Erythroblast (primary cell): ENCODE data around the gene HOGA1.
A peak's percentile ranks its signal among the peaks of the same experiment; 100 is the strongest.

ENCODE experiments used
- DNase-seq, 2 experiments: peaks; one replicate each; lab custom pipeline; 2025; lab: John Stamatoyannopoulos, UW
- GATA1 ChIP-seq: IDR thresholded peaks from 2 replicates; pipeline ENCODE4 v1.6.1; 2011; ENCODE audit warnings: low read depth, mild to moderate bottlenecking, control low read depth, low read length, moderate library complexity
- POLR2A ChIP-seq: IDR thresholded peaks from 2 replicates; pipeline ENCODE4 v1.6.1; 2011; ENCODE audit warnings: mild to moderate bottlenecking, low read length

Gene HOGA1

DNA sequence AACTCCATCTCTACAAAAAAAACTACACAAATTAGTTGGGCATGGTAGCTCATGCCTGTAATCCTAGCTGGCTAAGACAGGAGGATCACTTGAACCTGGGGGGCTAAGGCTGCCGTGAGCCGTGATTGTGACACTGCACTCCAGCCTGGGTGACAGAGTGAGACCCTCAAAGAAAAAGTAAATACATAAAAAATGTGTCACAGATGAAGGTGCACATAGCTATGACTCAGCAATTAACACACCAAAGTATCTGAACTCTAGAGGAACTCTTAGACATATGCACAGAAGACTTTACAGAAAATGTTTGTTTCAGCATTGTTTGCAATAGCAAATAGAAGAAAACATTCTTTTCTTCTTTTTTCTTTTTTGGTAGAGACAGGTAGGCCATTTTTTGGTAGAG, 13.6 kb downstream of the HOGA1 start:
- TF ChIP-seq GATA1 = no peak
- TF ChIP-seq POLR2A = no peak
- peak in 1 of 2 experiments; percentile 33 for DNase-seq

DNA sequence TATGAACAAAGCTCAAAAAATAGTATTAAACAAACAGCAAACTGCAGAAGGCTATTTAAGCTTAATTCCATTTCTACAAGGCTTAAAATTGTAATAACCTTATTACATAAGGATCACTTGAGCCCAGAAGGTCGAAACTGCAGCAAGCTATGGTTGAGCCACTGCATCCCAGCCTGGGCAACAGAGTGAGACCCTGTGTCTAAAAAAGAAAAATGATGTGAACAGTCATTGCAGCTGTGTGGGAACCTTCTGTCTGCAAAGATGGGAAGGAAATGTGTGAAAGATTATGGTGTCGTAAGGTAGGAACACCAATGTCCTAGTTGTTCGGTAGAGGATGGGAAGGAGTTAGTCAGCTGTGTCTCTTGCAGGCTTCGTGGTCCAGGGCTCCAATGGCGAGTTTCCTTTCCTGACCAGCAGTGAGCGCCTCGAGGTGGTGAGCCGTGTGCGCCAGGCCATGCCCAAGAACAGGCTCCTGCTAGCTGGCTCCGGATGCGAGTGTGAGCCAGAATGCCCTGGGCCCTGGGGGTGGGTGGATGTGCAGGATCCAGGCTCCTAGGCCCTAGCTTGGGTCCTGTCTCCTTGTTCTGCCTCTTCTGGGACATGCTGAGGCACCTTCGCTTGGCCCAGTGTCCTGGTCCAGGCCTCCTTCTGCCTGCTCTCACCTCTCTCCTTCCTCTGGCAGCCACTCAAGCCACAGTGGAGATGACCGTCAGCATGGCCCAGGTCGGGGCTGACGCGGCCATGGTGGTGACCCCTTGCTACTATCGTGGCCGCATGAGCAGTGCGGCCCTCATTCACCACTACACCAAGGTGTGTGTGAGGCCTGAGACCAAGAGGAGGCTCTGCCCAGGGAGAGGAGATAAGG, 14.4 kb downstream of the HOGA1 start:
- DNase-seq = no peak
- TF ChIP-seq GATA1 (no peak), POLR2A (no peak)

- TF ChIP-seq POLR2A (no peak), GATA1 (no peak)
- no peak for DNase-seq
Observed at GRCh38 chr10:97599272-97599619, 15.1 kb downstream of the HOGA1 start.

GRCh38 chr10:97600616-97601015, 16.4 kb downstream of the HOGA1 start:
- DNase-seq = no peak
- TF ChIP-seq POLR2A = no peak
- TF ChIP-seq GATA1 = no peak

- DNase-seq = no peak
- no peak for TF ChIP-seq GATA1
- TF ChIP-seq POLR2A = no peak
Observed at GRCh38 chr10:97601268-97602215, 17.4 kb downstream of the HOGA1 start.

- no peak for DNase-seq
- TF ChIP-seq GATA1 (no peak), POLR2A (no peak)
Observed at GRCh38 chr10:97607095-97607636, 23.0 kb downstream of the HOGA1 start.

GRCh38 chr10:97608991-97609561, 24.9 kb downstream of the HOGA1 start:
- no peak for DNase-seq
- TF ChIP-seq GATA1 = no peak

DNA sequence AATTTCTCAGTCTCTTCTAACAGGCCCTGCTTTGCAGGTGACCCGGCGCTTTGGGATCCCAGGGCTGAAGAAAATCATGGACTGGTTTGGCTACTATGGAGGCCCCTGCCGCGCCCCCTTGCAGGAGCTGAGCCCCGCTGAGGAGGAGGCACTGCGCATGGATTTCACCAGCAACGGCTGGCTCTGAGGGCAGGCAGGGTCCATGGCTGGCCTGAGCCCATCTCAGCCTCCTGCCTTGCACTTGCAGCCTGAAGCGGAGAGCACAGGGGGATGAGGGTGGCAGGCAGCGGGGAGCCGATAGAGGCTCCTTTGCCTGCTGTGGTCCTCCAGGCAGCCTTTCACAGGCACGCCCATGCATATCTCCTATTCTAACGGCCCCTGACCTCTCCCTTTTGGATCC, 27.3 kb downstream of the HOGA1 start:
- DNase-seq = peak; percentile 19 to 21
- TF ChIP-seq GATA1 (no peak), POLR2A (no peak)

DNA sequence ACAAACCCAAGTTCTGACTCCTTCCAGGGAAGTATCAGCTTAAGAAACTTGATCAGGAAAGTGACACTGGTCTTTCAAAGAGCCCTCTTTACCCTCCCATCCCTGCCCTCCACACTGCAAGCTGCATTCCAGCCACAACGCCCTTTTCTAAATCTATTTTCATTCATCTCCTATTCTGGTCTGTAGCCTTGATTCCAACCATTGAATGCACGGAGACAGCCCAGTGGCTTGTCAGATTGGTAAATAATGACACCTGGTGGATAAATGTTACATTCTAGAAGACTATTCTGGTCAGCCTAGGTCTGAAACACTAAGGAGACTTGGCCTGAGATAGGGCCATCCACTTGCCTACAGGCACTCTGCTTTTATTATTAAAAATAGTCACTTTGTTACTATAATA, 28.2 kb downstream of the HOGA1 start:
- no peak for TF ChIP-seq POLR2A
- TF ChIP-seq GATA1 = no peak
- DNase-seq = peak; percentile 35 to 45

DNA sequence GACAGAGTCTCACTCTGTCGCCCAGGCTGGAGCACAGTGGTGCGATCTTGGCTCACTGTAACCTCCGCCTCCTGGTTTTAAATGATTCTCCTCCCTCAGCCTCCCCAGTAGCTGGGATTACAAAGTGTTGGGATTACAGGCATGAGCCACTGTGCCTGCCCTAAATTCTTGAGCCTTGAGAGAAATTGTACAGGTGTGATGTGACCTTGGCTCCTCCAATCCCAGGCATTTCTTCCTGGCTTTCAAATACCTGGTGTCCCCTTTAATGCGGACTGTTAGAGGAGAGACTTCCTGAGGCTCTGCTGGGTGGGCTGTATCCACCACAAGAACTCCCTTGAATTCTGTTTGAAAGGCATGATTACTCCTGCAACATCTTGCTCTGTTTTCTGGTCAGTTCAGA, 34.1 kb downstream of the HOGA1 start:
- TF ChIP-seq POLR2A = no peak
- TF ChIP-seq GATA1 = no peak
- DNase-seq = no peak

- DNase-seq = no peak
Observed at GRCh38 chr10:97618733-97619132, 34.5 kb downstream of the HOGA1 start.

DNA sequence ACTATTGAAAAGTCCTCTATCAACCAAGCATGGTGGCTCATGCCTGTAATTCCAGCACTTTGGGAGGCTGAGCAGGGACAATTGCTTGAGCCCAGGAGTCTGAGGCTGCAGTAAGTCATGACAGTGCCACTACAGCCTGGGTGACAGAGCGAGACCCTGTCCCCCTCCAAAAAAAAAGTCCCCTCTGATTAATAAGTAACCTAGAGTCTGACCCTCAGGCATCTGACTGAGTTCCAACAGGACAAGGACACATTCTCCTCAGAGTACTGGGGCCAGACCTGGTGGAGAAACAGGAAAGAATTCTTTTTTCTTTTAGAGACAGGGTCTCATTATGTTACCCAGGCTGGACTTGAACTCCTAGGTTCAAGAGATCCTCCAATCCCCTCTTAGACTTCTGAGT, 39.1 kb downstream of the HOGA1 start:
- DNase-seq = no peak
- TF ChIP-seq POLR2A (no peak), GATA1 (no peak)

More at GRCh38 chr10:97618733-97619132, 34.5 kb downstream of the HOGA1 start:
- TF ChIP-seq POLR2A (no peak), GATA1 (no peak)

GRCh38 chr10:97627731-97628130, 43.5 kb downstream of the HOGA1 start:
- peak; percentile 87 to 88 for DNase-seq
- TF ChIP-seq GATA1 (no peak), POLR2A (no peak)

- no peak for TF ChIP-seq POLR2A
- TF ChIP-seq GATA1 = no peak
- DNase-seq = no peak
Observed at GRCh38 chr10:97628228-97628627, 44.0 kb downstream of the HOGA1 start.
